NCI-H2196 treated with DMSO at 0.1 percent for 48 hours (cell line): ENCODE measurements around the gene SORL1-AS1.

ENCODE experiments used
- DNase-seq: peaks from one replicate; lab custom pipeline; 2025; ENCODE audit not compliant: unreplicated experiment; lab: John Stamatoyannopoulos, UW

Gene SORL1-AS1

GRCh38 chr11:121451986-121452608 is 670 bp downstream of the SORL1-AS1 start, which contains the start of gene SORL1:
SORL1 (plus strand) TSS chr11:121452314; CDS start chr11:121452332, 18 bp downstream.
- DNase-seq = peak; percentile 52

GRCh38 chr11:121451178-121451985 is 1.4 kb downstream of the SORL1-AS1 start:
- no peak for DNase-seq

- no peak for DNase-seq
Observed at GRCh38 chr11:121450401-121450800, 2.4 kb downstream of the SORL1-AS1 start.

- DNase-seq = no peak
Observed at GRCh38 chr11:121449626-121450025, 3.1 kb downstream of the SORL1-AS1 start.

- DNase-seq = no peak
Observed at GRCh38 chr11:121449123-121449522, 3.6 kb downstream of the SORL1-AS1 start.

GRCh38 chr11:121448431-121448941 is 4.3 kb downstream of the SORL1-AS1 start:
- DNase-seq = no peak

- no peak for DNase-seq
Observed at GRCh38 chr11:121448011-121448410, 4.8 kb downstream of the SORL1-AS1 start.

- no peak for DNase-seq
Observed at GRCh38 chr11:121446752-121447156, 6.0 kb downstream of the SORL1-AS1 start.

GRCh38 chr11:121445071-121445768 is 7.5 kb downstream of the SORL1-AS1 start:
- DNase-seq = no peak

- no peak for DNase-seq
Observed at GRCh38 chr11:121444526-121444925, 8.2 kb downstream of the SORL1-AS1 start.

GRCh38 chr11:121443688-121444275 is 9.0 kb downstream of the SORL1-AS1 start:
- DNase-seq = no peak

- DNase-seq = no peak
Observed at GRCh38 chr11:121441521-121441920, 11.2 kb downstream of the SORL1-AS1 start.

- DNase-seq = no peak
Observed at GRCh38 chr11:121439759-121440158, 13.0 kb downstream of the SORL1-AS1 start.

GRCh38 chr11:121439337-121439736 is 13.4 kb downstream of the SORL1-AS1 start:
- no peak for DNase-seq

- no peak for DNase-seq
Observed at GRCh38 chr11:121437686-121438078, 15.1 kb downstream of the SORL1-AS1 start.

- no peak for DNase-seq
Observed at GRCh38 chr11:121437018-121437685, 15.6 kb downstream of the SORL1-AS1 start.

- DNase-seq = no peak
Observed at GRCh38 chr11:121435551-121436511, 16.9 kb downstream of the SORL1-AS1 start.

GRCh38 chr11:121435132-121435531 is 17.6 kb downstream of the SORL1-AS1 start:
- no peak for DNase-seq

GRCh38 chr11:121431820-121432526 is 20.8 kb downstream of the SORL1-AS1 start:
- no peak for DNase-seq
